H1 (cell line): ENCODE measurements around the gene PFDN1. TPM values are rescaled to one million over a fixed set of nuclear protein-coding genes. Genes with fewer than 3 reads are reported as not detected.

Source experiments
- CTCF ChIA-PET: fragments of 300-600 bp; sonication (Branson Sonifier 250); formaldehyde crosslinking; loops from one replicate; lab custom pipeline; 2021; ENCODE audit not compliant: partially characterized antibody; lab: Charles Lee
- POLR2A ChIA-PET: fragments of 300-600 bp; sonication (Branson Sonifier 250); formaldehyde crosslinking; loops from one replicate; lab custom pipeline; 2021; ENCODE audit warnings: inconsistent platforms; ENCODE audit not compliant: partially characterized antibody; lab: Charles Lee
- DNase-seq, 2 experiments: peaks; one replicate each; pipeline versions ENCODE4 v3.0.0 to v3.0.0-alpha.2; 2010 to 2022; ENCODE audit warnings: low spot score in 2 of 2, low read depth in 1 of 2, mixed read lengths in 1 of 2
- FAIRE-seq: peaks from 2 replicates; lab custom pipeline; 2011; peaks lifted over from hg19 to GRCh38; lab: Jason Lieb, UNC
- H2AFZ ChIP-seq: 2 replicates; pipeline ENCODE4 v1.8.1; 2012; ENCODE audit warnings: low read length, inconsistent platforms
- H2AK5ac ChIP-seq: 2 replicates; pipeline ENCODE4 v1.6.1; 2013; ENCODE audit warnings: low read depth, low read length
- H2BK120ac ChIP-seq: replicated peaks from 2 replicates; pipeline ENCODE3; 2013; ENCODE audit warnings: low read depth, low read length, inconsistent platforms
- H2BK12ac ChIP-seq: 2 replicates; pipeline ENCODE4 v1.6.1; 2013; ENCODE audit warnings: low read depth, low read length
- H2BK15ac ChIP-seq: 2 replicates; pipeline ENCODE4 v1.6.1; 2013; ENCODE audit warnings: low read length
- H2BK20ac ChIP-seq: 2 replicates; pipeline ENCODE4 v1.6.1; 2013; ENCODE audit warnings: low read length
- H2BK5ac ChIP-seq: 2 replicates; pipeline ENCODE4 v1.6.1; 2013; ENCODE audit warnings: low read depth, low read length
- H3K14ac ChIP-seq: 2 replicates; pipeline ENCODE4 v1.6.1; 2013; ENCODE audit warnings: inconsistent platforms; ENCODE audit not compliant: insufficient read length
- H3K18ac ChIP-seq: 2 replicates; pipeline ENCODE4 v1.6.1; 2013; ENCODE audit warnings: low read length; ENCODE audit errors: extremely low read depth
- H3K23ac ChIP-seq: 2 replicates; pipeline ENCODE4 v1.6.1; 2013; ENCODE audit warnings: inconsistent platforms; ENCODE audit not compliant: insufficient read length
- H3K23me2 ChIP-seq: 2 replicates; pipeline ENCODE4 v1.6.1; 2013; ENCODE audit warnings: low read depth, low read length
- H3K27ac ChIP-seq: 2 replicates; pipeline ENCODE4 v1.6.1; 2011; ENCODE audit warnings: low read depth, low read length, inconsistent platforms
- H3K27me3 ChIP-seq, 4 experiments: replicated peaks in 1 of 4; 1 replicate in 1 of 4; 2 replicates in 3 of 4; pipeline versions ENCODE4 v1.6.1 to v1.8.1; 2011 to 2013; ENCODE audit warnings: low read length in 3 of 4, mild to moderate bottlenecking in 3 of 4, inconsistent platforms in 2 of 4, mixed read lengths in 2 of 4, moderate library complexity in 1 of 4; ENCODE audit not compliant: control insufficient read depth in 3 of 4, insufficient read depth in 3 of 4; ENCODE audit errors: extremely low read depth in 1 of 4
- H3K36me3 ChIP-seq, 4 experiments: 2 replicates each; pipeline versions ENCODE4 v1.6.1 to v1.8.1; 2011 to 2013; ENCODE audit warnings: mild to moderate bottlenecking in 4 of 4, low read length in 3 of 4, moderate library complexity in 2 of 4, control low read depth in 1 of 4, inconsistent platforms in 1 of 4; ENCODE audit not compliant: insufficient read depth in 4 of 4, control insufficient read depth in 2 of 4
- H3K4ac ChIP-seq: replicated peaks from 2 replicates; pipeline ENCODE3; 2013; ENCODE audit warnings: low read length, low read depth, mixed read lengths, inconsistent platforms; ENCODE audit not compliant: insufficient read length
- H3K4me1 ChIP-seq, 4 experiments: replicated peaks in 1 of 4; 1 replicate in 1 of 4; 2 replicates in 3 of 4; pipeline versions ENCODE4 v1.6.1 to v1.8.1; 2011 to 2013; ENCODE audit warnings: low read length in 3 of 4, inconsistent platforms in 2 of 4, mixed read lengths in 1 of 4; ENCODE audit not compliant: insufficient read depth in 4 of 4, control insufficient read depth in 3 of 4
- H3K4me2 ChIP-seq, 2 experiments: 2 replicates each; pipeline versions ENCODE4 v1.6.1 to v1.8.1; 2011 to 2013; ENCODE audit warnings: low read depth in 2 of 2, low read length in 2 of 2, control low read depth in 1 of 2, inconsistent platforms in 1 of 2, mild to moderate bottlenecking in 1 of 2; ENCODE audit not compliant: insufficient read depth in 1 of 2
- H3K4me3 ChIP-seq, 4 experiments: fragments of 200-600, 300-600 bp in 1 of 4; sonication (generic), shearing (Covaris generic), sonication (Bioruptor Twin) in 1 of 4; 2 replicates each; pipeline versions ENCODE4 v1.5.1 to v1.8.1; 2011 to 2016; ENCODE audit warnings: low read length in 4 of 4, low read depth in 3 of 4, control low read depth in 2 of 4, inconsistent platforms in 2 of 4, mild to moderate bottlenecking in 2 of 4, mixed read lengths in 1 of 4, moderate library complexity in 1 of 4; ENCODE audit not compliant: insufficient read depth in 2 of 4; ENCODE audit errors: extremely low read depth in 1 of 4
- H3K56ac ChIP-seq: replicated peaks from 2 replicates; pipeline ENCODE3; 2013; ENCODE audit warnings: low read depth, mild to moderate bottlenecking, mixed read lengths, low read length, inconsistent platforms; ENCODE audit not compliant: insufficient read length
- H3K79me1 ChIP-seq: 2 replicates; pipeline ENCODE4 v1.6.1; 2013; ENCODE audit warnings: low read depth, low read length, control low read depth
- H3K79me2 ChIP-seq, 2 experiments: 2 replicates each; pipeline versions ENCODE4 v1.6.1 to v1.8.1; 2012 to 2013; ENCODE audit warnings: low read length in 2 of 2, mild to moderate bottlenecking in 2 of 2, inconsistent platforms in 1 of 2; ENCODE audit not compliant: insufficient read depth in 2 of 2, control insufficient read depth in 1 of 2
- H3K9ac ChIP-seq, 4 experiments: replicated peaks in 1 of 4; 1 replicate in 1 of 4; 2 replicates in 3 of 4; pipeline versions ENCODE4 v1.6.1 to v1.8.1; 2011 to 2013; ENCODE audit warnings: low read depth in 3 of 4, low read length in 3 of 4, control low read depth in 2 of 4, mild to moderate bottlenecking in 2 of 4, moderate library complexity in 2 of 4, inconsistent platforms in 1 of 4; ENCODE audit errors: extremely low read depth in 1 of 4
- H3K9me3 ChIP-seq, 2 experiments: 2 replicates each; pipeline versions ENCODE4 v1.6.1 to v1.8.1; 2012 to 2013; ENCODE audit warnings: mild to moderate bottlenecking in 2 of 2, moderate library complexity in 2 of 2, control low read depth in 1 of 2, inconsistent platforms in 1 of 2, low read depth in 1 of 2, low read length in 1 of 2, mixed read lengths in 1 of 2; ENCODE audit not compliant: insufficient read depth in 2 of 2
- H4K20me1 ChIP-seq, 2 experiments: replicated peaks in 1 of 2; 2 replicates each; pipeline versions ENCODE3 to v1.8.1; 2011 to 2013; ENCODE audit warnings: inconsistent platforms in 2 of 2, low read length in 2 of 2, mild to moderate bottlenecking in 1 of 2; ENCODE audit not compliant: insufficient read depth in 2 of 2, control insufficient read depth in 1 of 2
- H4K5ac ChIP-seq: 2 replicates; pipeline ENCODE4 v1.6.1; 2013; ENCODE audit warnings: low read length, low read depth, mixed read lengths, inconsistent platforms; ENCODE audit not compliant: insufficient read length
- H4K8ac ChIP-seq: 2 replicates; pipeline ENCODE4 v1.8.0; 2013; ENCODE audit warnings: mild to moderate bottlenecking, moderate library complexity, low read length, inconsistent platforms; ENCODE audit not compliant: insufficient read depth; ENCODE audit errors: extremely low read depth
- H4K91ac ChIP-seq: replicated peaks from 2 replicates; pipeline ENCODE3; 2013; ENCODE audit warnings: low read length, mixed read lengths, inconsistent platforms; ENCODE audit not compliant: insufficient read length
- CBX5 ChIP-seq: fragments of 300-800, 300-1000 bp; sonication (generic); IDR thresholded peaks from 2 replicates; pipeline ENCODE4 v1.7.1; 2016; ENCODE audit warnings: antibody characterized with exemption, low read length, low read depth
- EP300 ChIP-seq, 2 experiments: IDR thresholded peaks; 1 replicate in 1 of 2; 2 replicates in 1 of 2; pipeline ENCODE4 v1.6.1; 2011 to 2012; ENCODE audit warnings: low read depth in 2 of 2, low read length in 2 of 2, mild to moderate bottlenecking in 2 of 2, borderline replicate concordance in 1 of 2, inconsistent platforms in 1 of 2, moderate library complexity in 1 of 2
- JUND ChIP-seq: IDR thresholded peaks from 2 replicates; pipeline ENCODE4 v1.6.1; 2011; ENCODE audit warnings: mild to moderate bottlenecking, improper control_type of control experiment, low read length
- NRF1 ChIP-seq: IDR thresholded peaks from 2 replicates; pipeline ENCODE4 v1.6.1; 2011; ENCODE audit warnings: mild to moderate bottlenecking, low read depth, low read length, improper control_type of control experiment
- POLR2AphosphoS5 ChIP-seq: IDR thresholded peaks from 2 replicates; pipeline ENCODE4 v1.6.1; 2011; ENCODE audit warnings: low read depth, low read length
- RAD21 ChIP-seq, 2 experiments: IDR thresholded peaks in 1 of 2; conservative IDR thresholded peaks in 1 of 2; 2 replicates each; pipeline ENCODE4 v1.6.1; 2011; ENCODE audit warnings: low read depth in 2 of 2, low read length in 2 of 2, improper control_type of control experiment in 1 of 2, inconsistent platforms in 1 of 2, mild to moderate bottlenecking in 1 of 2, moderate library complexity in 1 of 2
- RFX5 ChIP-seq: IDR thresholded peaks from 2 replicates; pipeline ENCODE4 v1.6.1; 2011; ENCODE audit warnings: low read depth, low read length, improper control_type of control experiment, borderline replicate concordance
- SIX5 ChIP-seq: IDR thresholded peaks from 2 replicates; pipeline ENCODE4 v1.6.1; 2011; ENCODE audit warnings: mild to moderate bottlenecking, low read depth, low read length
- SRF ChIP-seq: IDR thresholded peaks from 2 replicates; pipeline ENCODE4 v1.6.1; 2011; ENCODE audit warnings: mild to moderate bottlenecking, low read depth, low read length, moderate library complexity
- TCF12 ChIP-seq: IDR thresholded peaks from 2 replicates; pipeline ENCODE4 v1.6.1; 2011; ENCODE audit warnings: low read depth, mild to moderate bottlenecking, low read length
- TEAD4 ChIP-seq: IDR thresholded peaks from 2 replicates; pipeline ENCODE4 v1.6.1; 2012; ENCODE audit warnings: low read depth, low read length, inconsistent platforms, mixed read lengths
- ZNF274 ChIP-seq: IDR thresholded peaks from 2 replicates; pipeline ENCODE4 v1.7.0; 2012; ENCODE audit warnings: low read length, borderline replicate concordance; ENCODE audit errors: extremely low read depth
- WGBS, 2 experiments: shearing (Covaris generic) in 1 of 2; methylation state at CpG; one replicate each; pipeline versions ENCODE4 v1.1.6 to v1.1.7; 2013 to 2015; ENCODE audit warnings: low lambda C conversion rate in 2 of 2, mixed read lengths in 2 of 2, inconsistent platforms in 1 of 2, low coverage in 1 of 2, missing lambda C conversion rate in 1 of 2; ENCODE audit not compliant: insufficient replicate concordance in 2 of 2, insufficient coverage in 1 of 2, insufficient read length in 1 of 2; ENCODE audit errors: extremely low coverage in 1 of 2, missing lambda C conversion rate in 1 of 2; 5-methylcytosine and 5-hydroxymethylcytosine counted together
- polyA plus RNA-seq, 7 experiments: library from polyadenylated mRNA; depleted of rRNA in 3 of 7; stranded (reverse) in 5 of 7; unstranded in 2 of 7; fragments of >200 nt in 5 of 7; fragments of 200-250 nt in 2 of 7; gene quantifications; 1 replicate in 5 of 7; 2 replicates in 1 of 7; 4 replicates in 1 of 7; pipeline versions ENCODE4 v1.2.1 to v1.2.3, GENCODE V29; 2011 to 2013; ENCODE audit warnings: missing spikeins in 2 of 7, mixed read lengths in 2 of 7
- total RNA-seq: library from RNA; stranded (reverse); fragmentation: NEBNext Ultra II Directional; extraction: Animal tissue kit (Norgen Biotek cat#: 25700); gene quantifications from 2 replicates; pipeline ENCODE4 v1.2.1, GENCODE V29; 2021

The PFDN1 gene
- total and polyA plus RNA-seq, 2 of the 8 experiments (the other 6 are each of a cell fraction or from before 2014, with no cell fraction given): 53.0 to 89.6 TPM

- H3K14ac ChIP-seq: no peak overlapping the region
- FAIRE-seq (no peak), DNase-seq (no peak)
- H3K79me2 ChIP-seq: no peaks in the 10 kb centered on the region
- no peak overlapping the region for H2AK5ac ChIP-seq
- no peak overlapping the region for H3K4ac ChIP-seq
- no peak overlapping the region for H2BK15ac ChIP-seq
- no peak overlapping the region for H3K4me2 ChIP-seq
- ChIA-PET CTCF (interaction anchor here (0.9 to 2.3 kb wide), 5 partner anchors 35 to 69 kb away, joined by 4 to 8 read pairs (median 6); partner anchors contain the start of gene HBEGF), POLR2A (interaction anchor here (1.6 to 2.1 kb wide), 2 partner anchors 8 to 35 kb away, joined by 5 to 8 read pairs; partner anchors contain the start of genes HBEGF and PFDN1)
- H3K23ac ChIP-seq: no peak overlapping the region
- H3K18ac ChIP-seq: no peak overlapping the region
- H3K79me1 ChIP-seq: no peaks in the 10 kb centered on the region
- H4K20me1 ChIP-seq: no peaks in the 10 kb centered on the region
- no peak overlapping the region for H4K91ac ChIP-seq
- no peaks in the 10 kb centered on the region for H3K27me3 ChIP-seq
- no peak overlapping the region for H4K8ac ChIP-seq
- H3K36me3 ChIP-seq: no peaks in the 10 kb centered on the region
- no peak overlapping the region for H2BK12ac ChIP-seq
- 0 out of 2 replicates have a peak, but pooled peaks cover 2% of the 10 kb centered on the region for H3K23me2 ChIP-seq
- no peak overlapping the region for H3K4me3 ChIP-seq
- no peak overlapping the region for H4K5ac ChIP-seq
- no peak overlapping the region for H2BK120ac ChIP-seq
- H3K4me1 ChIP-seq: peaks cover 0 to 2% (median 0%) of the 10 kb centered on the region in 4 experiments; a peak in 2 of 7 replicates
- H2BK20ac ChIP-seq: no peak overlapping the region
- H2BK5ac ChIP-seq: no peak overlapping the region
- H3K56ac ChIP-seq: no peak overlapping the region
- no peak overlapping the region for H3K27ac ChIP-seq
- H2AFZ ChIP-seq: no peak overlapping the region
- WGBS, 2 experiments: 88% methylated on average over 5 of the region's 5 CpGs; no CpG with 5 or more reads in 1 of the 2 experiments
- H3K9me3 ChIP-seq: no peaks in the 10 kb centered on the region
- H3K9ac ChIP-seq: no peak overlapping the region
- TF ChIP-seq EP300 (IDR thresholded peaks at IDR 0.05; ENCODE audit: borderline replicate concordance in 1 of 2, low read depth in 2 of 2, low read length in 2 of 2) (no peak), RAD21 (IDR thresholded peaks at IDR 0.05 in 1 of 2, conservative IDR thresholded peaks at IDR 0.05 in 1 of 2; ENCODE audit: low read depth in 2 of 2, low read length in 2 of 2) (no peak), JUND (no peak), SRF (no peak), ZNF274 (no peak), TEAD4 (no peak), NRF1 (no peak), TCF12 (no peak), SIX5 (no peak), POLR2AphosphoS5 (no peak), RFX5 (no peak), CBX5 (no peak)
Observed at GRCh38 chr5:140311011-140311467, 8.1 kb upstream of the PFDN1 start.
